HG02938 (cell line): ENCODE results near the gene GSTM3.
"Not testable (repeated sequence)": the region's sequence is repeated elsewhere in the genome, so short reads cannot be mapped to it uniquely, and the experiment has no call there.

ENCODE experiments used
- ATAC-seq: cut with Tn5 transposase; IDR thresholded peaks from one replicate; pipeline ENCODE4 v1.9.1; 2021; ENCODE audit warnings: mild to moderate bottlenecking, moderate library complexity; ENCODE audit not compliant: unreplicated experiment

GSTM3 gene

DNA sequence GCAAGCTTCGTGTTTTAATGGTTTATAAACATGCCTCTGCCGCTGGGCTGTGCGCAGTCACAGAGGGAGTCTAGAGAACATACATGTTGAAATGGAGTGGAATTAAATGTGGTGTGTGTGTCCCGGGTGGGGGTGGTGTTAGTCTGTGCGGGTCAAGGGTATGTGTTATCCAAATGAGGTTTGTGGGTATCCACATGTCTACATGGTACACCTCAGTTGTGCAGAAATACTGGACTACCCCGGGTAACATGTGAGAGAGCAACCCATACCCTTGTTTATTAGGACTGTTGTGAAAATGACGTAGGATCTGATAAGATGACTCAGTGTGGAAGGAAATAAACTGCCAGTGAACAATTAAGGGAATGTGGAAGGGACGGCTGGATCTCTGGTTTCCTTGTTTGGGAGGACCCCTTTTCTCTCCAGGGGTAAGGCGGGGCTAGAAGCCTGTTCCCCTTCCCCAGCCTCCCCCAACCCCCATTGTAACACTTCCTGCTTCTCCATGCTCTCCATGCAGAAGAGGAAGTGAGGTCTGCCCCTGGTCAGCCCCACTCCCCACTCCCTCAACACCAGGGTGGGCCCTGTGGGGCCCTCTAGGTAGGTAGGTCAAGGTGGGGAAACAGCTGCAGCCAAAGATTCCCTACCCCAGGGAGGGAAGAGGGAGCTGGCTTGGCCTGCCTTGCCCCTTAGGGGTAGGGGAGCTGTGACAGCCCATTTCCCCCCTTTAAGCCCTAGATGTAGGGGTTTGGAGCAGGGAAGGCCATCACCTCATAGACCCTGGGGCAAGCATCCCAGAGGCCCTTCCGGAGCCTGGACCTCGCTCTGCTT, 22.2 kb upstream of the GSTM3 start:
- ATAC-seq: no peak

DNA sequence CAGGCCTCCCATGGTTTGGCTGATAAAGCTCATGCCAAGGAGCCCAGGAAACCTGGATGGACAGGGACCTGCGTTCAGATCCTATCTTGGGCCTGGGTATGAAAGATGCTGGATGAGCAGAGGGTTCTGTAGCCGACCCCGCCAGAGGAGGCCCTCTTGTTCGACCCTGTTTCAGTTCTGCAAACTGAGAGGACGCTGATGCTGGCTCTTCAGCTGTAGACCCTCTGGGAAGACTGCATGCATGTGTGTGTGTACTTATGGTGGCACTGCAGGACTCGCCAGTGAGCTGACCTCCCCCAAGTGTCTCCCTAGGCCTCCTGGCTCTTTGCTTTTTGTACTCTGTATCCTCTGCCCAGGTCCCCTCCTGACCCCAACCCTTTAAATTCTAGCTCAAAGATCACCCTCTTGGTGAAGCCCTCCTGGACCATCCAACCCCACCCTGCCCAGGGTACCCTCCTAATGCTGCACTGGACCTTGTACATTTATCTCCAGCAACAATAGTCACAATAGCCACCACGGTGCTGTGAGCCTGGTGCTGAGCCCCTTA, 21.3 kb upstream of the GSTM3 start:
- no peak for ATAC-seq

DNA sequence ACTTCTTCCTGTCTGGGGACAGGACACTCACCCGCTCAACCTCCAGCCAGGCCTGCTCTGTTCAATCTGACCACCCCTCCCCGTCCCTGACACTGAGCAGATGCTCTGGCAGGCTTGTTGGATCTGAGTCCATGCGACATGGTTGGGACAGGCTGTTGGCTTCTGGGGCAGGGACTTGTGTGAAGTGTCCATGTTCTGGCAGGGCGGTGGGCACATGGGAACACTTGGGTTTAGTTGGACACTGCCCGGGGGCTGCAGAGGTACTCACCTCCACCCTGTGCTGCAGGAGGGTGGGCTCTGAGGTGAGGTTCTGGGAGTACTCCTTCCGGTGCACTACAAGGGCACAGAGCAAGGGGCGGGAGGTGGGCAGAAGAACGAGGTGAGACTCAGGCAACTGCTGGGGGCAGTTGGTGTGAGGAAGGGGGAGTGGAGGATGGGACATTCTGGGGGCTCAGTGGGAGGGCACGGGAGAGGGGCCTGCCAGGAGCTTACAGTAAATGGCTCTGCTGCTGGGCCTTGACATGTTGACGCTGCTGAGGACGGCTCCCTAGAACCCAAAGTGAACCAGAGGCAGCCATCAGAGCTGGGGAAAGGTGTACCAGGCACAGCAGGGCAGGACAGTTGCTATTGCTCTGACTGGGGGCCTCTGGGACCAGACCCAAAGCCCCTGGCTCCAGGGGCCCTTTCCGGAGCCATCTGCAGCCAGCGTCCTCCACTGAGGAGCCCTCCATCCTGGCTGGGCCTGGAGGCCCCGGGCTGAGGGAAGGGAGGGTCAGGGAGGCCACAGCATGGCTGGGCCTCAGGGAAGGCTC, 20.6 kb upstream of the GSTM3 start:
- ATAC-seq: no peak

DNA sequence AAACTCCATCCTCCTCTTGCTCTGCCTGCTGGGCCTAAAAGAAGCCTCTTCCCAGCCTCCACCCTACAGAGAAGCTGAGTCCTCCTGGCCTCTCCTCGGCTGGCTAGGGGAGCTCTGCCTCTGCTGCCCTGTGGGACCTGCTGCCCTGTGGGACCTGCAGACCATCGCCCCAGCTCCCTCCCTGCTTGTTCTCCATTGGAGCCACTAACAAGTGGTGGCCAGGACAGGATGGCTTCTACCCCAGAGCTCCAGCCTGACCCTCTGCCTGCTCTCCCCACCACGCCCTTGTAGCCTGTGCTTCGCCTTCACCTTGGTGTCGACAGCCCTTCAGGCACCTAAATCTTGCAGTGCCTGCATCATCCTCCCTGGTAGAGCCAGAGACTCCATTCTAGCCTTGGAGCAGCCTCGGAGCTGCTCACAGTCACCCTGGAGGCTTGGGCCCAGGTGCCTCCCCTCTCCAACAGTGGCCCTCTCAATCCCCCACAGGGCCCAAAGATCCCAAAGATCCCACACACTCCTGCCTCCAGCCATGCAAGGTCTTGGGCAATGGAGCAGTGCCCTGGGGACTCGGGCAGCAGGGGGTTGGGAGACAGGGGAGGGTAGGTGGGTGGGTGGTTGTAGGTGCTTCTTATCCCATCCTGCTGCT, 19.9 kb upstream of the GSTM3 start:
- no peak for ATAC-seq

DNA sequence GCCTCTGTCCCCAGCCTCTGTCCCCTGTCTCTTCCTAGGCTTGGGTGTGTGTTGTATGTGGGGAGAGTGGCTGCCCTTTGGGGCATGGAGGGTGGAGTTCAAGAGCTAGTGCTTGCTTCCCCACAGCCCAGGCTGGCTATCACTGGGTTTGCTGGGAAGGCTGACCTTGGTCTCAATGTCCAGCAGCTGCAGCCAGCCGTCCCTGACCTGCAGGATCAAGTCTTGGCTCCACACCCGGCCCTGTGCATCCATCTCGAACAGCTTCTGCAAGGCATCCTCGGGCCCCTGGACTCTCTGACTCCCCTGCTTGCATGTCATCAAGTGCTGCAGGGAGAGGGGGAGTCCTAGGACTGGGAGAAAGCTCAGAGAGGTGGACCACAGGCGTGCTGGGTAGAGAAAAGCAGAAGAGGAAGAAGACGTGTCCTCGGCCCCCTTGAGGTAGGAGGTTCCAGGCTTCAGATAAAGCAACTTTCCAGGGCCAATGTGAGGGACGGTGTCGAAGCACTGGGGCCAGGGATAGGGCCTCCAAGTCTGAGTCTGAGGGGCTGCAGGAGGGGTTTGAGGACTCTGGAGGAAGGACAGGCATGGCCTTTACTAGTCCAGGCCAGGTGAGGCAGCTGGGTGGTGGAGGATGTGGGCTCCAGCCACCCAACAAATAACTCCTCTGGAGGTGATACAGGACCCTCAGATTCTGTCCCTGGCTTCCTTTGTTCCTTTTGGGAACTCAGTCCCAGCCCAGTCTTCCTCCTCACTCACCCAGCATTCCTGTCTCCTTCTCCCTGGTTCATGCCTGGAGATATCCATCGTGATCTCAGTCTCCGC, 18.9 kb upstream of the GSTM3 start:
- ATAC-seq: no peak

DNA sequence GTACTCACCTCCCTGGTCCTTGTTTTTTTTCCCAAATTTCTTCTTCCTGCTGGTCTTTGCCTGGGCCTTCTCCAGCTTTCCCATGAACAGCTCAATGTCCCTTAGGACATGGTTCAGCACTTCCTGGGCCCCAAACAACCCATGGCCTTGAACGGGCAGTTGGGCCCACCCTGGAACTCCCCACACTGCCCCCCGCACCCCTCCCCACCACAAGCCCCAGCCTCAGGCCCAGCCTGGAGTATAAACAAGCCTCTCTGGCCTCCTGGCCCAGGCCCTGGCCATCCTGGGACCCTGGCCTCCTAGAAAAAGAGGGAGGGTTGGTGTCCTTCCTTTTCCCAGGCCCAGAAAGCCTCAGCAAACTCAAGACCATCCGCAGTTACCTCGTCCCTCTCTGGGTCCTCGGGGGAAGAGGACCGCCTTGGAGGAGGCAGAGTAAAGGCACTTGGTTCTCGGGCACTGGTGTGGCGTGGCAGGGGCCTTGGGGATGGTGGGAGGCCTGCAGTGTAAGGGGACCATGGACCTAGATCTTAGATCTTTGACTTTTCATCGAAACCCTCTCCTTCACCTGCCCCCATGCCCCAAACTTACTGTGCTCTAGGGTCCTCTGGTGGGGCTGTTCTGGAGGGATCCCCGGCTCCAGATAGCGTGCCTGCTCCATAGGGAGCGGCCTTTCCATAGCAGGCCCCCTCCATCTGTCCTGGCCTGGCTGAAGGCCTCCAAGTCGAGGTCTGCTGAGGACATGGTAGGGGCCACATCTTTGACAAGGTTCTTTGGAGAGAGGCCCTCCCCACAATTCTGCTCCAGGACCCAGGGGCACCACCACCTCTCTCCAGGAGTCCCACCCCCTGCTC, 17.3 kb upstream of the GSTM3 start:
- ATAC-seq: no peak

DNA sequence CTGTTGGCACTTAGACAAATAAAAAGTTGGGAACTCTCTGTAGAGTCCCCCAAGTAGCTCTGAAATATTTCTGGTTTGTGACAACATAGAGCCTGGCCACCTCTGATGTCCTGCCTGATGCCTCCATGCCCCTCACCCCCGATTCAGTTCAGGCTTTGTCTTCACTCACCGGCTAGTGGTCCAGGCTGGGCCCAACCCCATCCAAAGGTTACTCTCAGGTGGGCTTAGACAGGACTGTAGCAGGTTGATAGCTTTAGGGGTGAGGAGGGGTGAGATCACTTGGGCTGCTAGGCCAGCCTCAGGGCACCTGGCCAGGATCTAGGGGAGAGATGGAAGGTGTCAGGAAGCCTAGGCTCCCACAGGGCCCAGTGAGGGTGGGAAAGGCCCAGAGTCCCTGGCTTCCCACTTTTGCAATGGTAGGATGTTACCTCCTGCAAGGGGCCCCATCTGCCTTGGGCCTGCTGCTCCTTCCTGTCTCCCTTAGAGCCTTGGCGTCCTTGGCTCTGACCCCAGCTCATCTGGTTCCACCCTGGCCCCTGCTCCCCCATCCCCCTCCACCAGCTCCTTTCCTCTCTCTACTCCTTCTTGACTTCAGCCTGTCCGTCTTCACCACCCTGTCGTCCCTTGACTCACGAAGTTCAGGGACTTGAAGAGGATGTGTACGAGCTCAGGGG, 16.1 kb upstream of the GSTM3 start:
- ATAC-seq: no peak

DNA sequence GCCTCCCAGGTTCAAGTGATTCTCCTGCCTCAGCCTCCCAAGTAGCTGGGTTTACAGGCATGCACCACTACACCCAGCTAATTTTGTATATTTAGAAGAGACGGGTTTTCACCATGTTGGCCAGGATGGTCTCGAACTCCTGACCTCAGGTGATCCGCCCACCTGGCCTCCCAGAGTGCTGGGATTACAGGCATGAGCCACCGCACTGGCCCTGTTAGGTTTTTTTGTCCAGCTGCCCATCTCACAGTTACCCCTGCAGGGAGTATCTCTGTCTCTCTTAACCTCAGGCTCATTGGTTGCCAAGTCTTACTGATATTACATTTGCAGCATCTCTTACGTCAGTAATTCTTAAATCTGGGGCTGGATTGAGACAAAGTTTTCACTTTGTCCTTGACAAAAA, 15.5 kb upstream of the GSTM3 start:
- ATAC-seq: not testable (repeated sequence)

DNA sequence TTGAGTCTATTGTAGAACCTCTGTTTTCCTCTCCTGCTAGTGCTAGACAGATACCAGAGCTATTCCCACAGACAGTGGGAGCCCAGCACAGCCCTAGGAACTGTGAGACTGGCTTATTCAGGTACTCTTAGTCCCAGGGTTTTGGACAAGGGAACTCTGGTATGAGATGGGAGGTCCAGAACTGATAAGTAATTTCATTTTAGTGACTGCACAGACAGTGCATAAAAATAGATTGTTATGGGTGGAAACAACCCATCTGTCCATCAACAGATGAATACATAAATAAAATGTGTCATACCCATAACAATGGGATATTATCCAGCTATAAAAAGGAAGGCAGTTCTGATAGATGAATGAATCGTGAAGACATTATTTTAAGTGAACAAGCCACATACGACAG, 13.9 kb upstream of the GSTM3 start:
- ATAC-seq: no peak

DNA sequence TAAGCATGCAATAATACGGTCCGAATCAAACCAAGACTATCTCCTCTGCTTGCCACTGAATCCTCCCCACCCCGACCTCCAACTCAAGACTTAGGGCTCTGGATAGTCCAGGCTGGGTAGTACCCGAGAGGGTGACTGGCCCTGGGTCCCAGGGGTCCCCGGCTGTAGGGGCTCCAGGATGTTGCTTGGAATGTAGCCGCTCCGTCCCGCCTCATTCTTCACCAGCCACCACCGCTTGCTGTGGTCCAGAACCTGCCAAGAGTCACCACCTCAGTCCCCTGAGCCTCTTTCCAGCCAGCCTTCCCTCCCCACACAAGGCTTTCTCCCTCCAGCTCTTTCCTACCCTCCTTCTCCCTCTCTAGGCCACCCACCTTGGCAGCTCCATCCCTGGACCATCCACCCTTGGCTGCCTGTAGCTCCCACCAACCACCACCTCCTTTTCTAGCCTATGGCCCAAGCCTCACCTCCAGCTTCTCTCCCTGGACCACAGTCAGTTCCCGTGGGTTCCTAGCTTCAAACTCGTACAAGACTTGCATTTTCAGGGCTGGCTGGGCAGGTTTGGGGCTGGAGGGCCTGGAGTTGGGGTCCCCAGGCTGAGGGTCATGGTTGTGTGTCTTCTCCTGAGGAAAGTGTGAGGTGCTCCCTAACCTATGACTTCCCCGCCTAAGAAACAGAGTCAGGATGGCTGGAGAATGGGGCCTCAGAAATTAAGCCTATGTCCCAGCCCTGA, 10.9 kb upstream of the GSTM3 start:
- ATAC-seq: no peak

DNA sequence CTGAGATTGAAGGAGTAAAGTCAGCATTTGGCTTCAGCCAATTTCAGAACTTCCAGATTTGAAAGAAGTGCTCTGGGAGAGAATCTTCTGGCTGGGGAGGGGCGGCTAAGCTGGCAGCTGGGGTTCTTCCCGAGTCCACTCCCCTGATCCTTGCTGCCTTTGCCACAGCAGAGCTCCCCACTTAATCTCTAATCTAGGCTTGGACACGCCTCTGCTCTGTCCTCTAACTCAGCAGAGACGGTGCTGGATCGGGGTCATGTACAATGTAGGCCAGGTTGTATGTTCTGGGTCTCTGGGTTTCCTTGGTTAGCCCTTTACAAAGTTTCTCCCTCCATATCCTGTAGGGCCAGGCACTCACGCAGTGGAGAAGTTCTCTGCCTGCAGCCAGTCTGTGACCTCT, 10.1 kb upstream of the GSTM3 start:
- no peak for ATAC-seq

DNA sequence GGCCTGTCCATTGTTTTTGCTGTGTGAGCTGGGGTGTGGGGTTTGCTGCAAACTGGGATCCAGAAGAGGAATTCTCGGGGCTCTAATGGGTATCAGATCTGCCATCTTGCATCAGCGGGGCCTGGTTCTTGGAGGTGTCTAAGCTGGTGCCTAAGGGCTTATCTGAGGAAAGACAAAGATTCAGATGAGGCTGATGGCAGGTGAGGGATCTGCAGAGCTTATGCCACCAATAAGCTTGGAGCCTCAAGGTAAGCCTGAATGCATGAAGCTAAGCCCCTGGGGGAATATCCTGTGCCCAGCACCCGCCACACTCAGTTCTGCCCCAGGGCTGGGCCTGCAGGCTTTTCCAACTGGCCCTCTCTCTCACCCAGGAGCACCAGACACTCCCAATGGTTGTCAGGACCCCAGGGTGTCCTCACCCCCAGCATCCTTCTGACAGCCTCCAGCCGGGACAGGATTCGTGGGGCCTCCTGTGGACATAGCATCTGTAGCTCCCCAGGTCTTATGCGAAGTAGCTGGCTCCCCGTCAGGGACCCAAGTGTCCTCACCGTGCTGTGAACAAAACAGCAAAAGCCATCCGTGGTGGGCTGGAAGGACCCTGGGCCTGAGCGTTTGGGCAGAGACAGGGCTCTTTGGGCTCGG, 9.5 kb upstream of the GSTM3 start:
- ATAC-seq: no peak

DNA sequence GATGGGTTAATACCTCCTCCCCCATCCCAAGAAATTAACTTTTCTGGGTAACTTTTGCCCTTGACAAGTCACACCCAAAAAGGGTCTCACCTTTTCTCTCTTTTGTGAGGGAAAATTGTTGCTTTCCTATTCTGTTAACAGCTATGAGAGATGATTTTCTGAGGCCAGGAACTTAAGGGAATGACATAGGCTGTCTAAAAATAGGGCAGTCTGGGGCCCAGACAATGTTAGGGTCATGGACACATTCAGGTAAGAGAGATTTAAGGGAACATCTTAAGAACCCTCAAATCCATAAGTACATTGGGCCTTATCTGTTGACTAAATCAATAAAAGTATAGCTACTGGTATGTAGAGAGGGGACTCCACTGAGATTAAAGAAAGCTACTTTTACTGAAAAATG, 8.4 kb upstream of the GSTM3 start:
- no peak for ATAC-seq

DNA sequence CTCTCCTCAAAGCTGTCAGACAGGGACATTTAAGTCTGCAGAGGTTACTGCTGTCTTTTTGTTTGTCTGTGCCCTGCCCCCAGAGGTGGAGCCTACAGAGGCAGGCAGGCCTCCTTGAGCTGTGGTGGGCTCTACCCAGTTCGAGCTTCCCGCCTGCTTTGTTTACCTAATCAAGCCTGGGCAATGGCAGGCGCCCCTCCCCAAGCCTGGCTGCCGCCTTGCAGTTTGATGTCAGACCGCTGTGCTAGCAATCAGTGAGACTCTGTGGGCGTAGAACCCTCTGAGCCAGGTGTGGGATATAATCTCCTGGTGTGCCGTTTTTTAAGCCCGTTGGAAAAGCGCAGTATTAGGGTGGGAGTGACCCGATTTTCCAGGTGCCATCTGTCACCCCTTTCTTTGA, 7.5 kb upstream of the GSTM3 start:
- ATAC-seq: not testable (repeated sequence)

DNA sequence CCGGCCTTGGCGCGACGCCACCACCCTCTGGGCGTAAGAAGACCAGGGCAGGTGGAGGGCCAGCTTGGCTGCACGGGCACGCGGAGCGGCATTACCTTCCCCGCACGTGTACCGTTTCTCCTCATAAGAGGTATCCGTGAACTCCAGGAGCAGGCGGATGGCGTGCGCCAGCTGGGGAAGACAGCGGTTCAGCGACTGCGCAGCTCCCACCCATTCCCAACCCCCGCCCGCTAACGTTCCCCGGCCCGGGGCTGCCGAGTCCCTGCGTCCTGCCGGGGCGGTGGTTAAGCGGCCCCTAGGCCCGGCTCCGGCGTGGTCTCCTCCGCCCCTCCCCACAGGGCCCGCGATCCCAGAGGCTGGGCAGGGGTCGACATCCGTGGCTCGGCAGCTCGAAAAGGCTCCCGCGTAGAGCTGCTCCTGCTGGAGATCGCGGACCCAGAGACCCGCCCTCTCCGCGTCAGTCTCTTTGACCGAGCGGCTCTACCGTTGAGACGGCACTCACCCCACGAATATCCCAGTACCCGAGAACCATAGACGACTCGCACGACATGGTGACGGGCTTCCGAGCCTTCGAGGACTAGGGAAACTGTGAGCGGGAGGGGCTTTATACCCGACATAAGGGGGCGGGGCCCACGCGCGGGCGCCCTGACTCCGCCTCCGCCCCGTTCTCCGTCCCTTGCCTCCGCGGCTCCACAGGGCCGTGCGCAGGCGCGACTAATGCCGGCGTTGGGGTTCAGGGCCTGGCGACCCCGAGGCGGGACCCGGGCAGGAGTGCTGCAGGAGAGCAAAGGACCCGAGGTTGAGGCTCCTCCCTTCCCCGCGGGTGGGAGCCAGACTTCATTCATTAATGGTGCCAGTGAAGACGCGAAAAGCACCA, 862 bp downstream of the GSTM3 start:
- ATAC-seq: peak; percentile 61

DNA sequence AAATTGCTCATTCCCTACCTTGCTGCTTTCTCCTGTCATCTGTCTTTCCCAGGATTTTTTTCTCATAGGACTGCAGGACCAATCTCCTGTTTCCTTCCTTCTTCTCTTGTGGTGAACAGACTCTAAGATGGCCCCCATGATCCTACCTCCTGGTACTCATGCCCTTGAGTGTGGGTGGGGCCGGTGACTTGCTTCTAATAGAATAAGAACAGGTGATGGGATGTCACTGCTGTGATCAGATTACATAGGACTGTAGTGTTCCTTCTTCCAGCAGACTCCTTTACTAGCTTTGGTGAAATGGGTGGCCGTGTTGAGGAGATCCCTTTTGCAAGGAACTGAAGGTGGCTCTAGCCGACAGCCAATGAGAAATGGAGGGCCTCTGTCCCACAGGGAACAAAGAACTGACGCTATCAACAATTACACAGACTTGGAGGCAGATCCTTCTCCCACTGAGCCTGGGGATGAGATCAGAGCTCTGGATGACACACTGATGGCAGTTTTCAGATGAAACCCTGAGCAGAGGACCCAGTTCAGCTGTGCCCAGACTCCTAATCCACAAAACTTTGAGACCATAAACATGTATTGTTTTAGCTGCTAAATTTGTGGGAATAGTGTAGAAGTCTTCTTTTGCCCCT, 7.5 kb downstream of the GSTM3 start:
- ATAC-seq: no peak
